HG02973 (cell line): ENCODE data around the gene GRIK5.
"Not testable (repeated sequence)": the region's sequence is repeated elsewhere in the genome, so short reads cannot be mapped to it uniquely, and the experiment has no call there.

ENCODE experiments used
- ATAC-seq: cut with Tn5 transposase; IDR thresholded peaks from one replicate; pipeline ENCODE4 v1.9.1; 2021; ENCODE audit warnings: moderate library complexity; ENCODE audit not compliant: unreplicated experiment

GRIK5 gene

DNA sequence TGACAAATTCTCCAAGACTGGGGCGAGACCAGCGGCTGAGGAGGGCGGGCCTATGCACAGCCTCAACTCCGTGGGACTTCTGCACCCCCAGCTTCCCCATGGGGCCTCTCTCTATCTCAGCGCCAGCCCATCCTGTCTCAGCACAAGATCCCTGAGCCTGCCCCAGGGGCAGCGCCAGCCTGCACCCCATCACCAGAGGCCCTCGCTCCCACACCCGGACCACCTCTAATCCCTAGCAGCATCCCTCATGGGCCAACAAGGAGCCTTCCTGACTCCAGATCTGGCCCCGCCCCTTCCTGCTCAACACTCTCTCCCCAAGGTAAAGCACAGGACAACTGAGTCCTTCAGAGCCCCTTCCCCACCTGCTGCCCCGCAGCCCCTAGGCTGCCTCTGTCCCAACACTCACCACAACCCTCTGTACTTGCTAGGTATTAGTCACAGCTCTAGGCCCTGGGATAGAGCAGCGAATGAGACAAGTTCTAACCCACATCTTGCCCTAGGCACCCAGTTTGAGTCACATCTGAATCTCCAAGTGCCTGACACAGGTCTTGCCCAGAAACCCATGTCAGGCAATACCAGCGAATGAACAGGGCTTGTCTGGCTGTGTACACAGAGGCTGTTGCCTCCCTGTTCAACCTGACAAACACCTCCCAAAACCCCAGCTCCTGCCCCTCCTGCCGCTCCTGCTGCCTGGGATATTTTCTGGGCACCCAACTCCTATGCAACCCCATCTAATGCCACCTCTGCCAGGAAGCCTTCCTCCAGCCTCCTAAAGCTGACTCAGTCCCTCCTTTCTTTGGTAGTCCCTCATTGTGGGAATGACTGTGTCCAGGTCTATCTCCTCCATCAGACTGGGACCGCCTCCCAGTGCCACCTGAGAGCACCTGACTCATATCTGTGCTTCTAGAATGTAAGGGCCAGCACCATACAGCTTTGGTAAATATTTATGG, 18.6 kb downstream of the GRIK5 start:
- no peak for ATAC-seq

DNA sequence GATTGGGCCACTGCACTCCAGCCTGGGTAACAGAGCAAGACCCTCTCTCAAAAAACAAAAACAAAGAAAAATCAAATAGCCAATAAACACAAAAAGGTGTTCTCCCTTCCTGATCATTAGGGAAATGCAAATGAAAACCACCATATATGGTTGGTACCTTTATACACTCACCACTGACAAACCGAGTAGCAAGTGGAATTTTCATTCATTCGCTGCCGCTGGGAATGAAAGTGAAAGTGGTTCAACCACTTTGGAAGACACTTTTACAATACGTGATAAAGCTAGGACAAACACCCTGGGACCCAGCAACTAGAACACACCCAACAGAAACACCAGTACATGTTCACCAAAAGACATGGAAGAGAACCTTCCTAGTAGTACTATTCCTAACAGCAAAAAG, 21.0 kb downstream of the GRIK5 start:
- ATAC-seq: no peak

DNA sequence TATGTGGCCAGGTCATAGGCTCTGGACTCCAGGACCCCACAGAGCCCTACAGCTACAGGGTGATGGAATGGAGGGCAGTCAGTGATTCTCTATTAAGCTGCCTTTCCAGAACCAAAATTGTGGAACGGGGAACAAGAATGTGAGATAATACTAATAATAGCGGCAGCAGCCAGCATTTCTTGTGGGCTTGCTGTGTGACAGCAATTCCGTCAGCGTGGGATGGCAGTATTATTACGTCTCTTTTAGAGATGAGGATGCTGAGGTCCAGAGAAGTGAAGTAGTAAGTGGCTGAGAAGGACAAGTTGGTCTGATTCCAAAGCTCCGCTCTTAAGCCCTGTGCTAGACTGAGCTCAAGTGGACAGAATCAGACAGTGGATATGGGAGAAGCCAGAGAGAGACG, 24.4 kb downstream of the GRIK5 start:
- no peak for ATAC-seq

DNA sequence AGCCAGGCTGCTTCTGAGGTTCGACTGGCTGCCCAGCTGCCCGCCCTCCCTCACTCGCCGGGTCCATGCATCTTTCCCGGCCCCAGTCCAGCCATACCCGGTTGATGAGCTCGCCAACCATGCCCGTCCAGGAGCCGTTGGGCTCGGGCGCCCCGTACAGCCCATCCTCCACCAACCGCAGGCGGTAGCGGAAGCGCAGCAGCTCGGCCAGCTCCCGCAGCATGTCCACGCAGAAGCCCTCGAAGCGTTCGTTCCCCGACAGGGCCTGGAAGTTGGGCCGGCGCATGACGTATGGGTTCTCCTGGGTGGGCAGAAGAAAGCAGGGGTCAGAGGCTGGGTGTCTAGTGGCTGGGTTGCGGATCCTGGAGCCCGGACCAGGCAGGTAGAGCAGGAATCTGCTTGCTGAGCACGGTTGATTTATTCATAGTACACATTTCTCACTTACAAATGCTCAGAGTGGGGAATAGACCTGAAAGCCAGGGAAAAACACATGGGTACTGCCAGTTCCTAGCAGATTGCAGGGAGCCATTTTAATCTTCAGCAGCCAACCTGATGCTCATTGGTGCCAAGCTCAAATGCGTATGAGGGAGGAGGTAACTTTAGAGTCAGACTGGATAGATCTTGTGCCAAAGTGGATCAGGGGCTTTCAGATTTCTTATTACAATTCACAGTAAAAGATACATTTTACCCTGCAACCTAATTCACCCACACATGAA, 27.4 kb downstream of the GRIK5 start:
- ATAC-seq: no peak

DNA sequence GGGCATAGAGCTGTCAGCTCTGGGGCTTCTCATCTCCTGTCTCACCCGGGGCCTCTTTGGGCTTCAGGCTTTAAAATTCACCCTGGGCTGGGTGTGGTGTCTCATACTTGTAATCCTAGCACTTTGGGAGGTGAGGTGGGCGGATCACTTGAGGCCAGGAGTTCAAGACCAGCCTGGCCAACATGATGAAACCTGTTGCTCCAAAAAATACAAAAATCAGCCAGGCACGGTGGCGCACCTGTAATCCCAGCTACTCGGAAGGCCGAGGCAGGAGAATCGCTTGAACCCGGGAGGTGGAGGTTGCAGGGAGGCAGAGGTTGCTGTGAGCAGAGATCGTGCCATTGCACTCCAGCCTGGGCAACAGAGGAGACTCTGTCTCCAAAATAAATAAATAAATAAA, 29.5 kb downstream of the GRIK5 start:
- not testable (repeated sequence) for ATAC-seq

DNA sequence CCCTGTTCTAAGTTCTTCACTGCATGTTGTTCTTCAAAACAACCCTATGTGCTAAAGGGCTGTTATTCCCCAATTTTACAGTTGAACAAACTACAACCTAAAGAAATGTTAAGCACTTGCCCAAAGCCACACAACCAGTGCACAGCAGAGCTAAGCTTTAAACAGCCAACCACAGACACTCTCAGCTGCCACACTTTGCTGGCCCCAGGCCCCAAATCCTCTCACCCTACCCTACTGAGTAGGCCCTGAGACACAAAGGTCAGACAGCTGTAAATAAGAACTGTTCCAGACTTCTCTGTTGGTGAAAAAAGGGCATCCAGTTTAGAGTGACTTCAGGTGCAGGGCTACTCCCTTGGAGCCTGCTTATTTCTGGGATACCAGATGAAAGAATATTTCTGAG, 30.0 kb downstream of the GRIK5 start:
- ATAC-seq: no peak

DNA sequence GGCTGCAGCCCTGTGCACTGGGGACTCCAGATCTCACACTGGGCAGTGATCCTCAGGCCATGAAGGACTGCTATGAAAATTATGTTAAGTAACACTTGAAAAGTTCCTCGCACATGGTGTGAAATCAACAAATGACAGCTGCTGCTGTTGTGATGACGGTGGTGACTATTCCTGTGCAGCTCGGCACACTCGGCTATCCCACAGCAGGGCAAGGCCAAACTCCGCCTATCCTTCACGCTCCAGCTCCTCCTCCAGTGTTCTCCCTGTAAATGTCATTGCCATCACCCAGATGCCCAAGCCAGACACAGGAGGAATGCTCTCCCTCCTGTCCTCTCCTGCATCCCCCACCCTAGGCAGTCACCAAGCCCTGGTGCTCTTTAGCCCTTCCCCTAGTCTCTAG, 31.3 kb downstream of the GRIK5 start:
- no peak for ATAC-seq

DNA sequence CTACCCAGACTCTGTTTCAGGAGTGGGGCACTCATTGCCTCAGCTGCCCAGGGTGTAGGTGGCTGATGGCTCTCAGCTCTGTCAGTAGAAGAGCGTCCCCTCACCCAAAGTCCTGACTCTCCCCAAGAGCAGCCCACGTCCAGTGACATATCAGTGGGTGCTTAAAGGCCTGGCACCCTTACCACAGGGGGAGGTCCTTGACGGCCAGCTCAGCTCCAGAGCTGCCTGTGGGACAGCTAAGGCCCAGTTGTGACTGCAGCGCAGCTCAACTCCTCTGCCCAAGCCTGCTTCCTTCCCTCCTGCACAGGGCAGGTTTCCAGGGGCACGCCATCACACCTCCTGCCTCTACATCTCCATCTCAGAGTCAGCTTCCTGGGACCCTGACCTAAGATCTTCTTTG, 32.4 kb downstream of the GRIK5 start:
- ATAC-seq: no peak

DNA sequence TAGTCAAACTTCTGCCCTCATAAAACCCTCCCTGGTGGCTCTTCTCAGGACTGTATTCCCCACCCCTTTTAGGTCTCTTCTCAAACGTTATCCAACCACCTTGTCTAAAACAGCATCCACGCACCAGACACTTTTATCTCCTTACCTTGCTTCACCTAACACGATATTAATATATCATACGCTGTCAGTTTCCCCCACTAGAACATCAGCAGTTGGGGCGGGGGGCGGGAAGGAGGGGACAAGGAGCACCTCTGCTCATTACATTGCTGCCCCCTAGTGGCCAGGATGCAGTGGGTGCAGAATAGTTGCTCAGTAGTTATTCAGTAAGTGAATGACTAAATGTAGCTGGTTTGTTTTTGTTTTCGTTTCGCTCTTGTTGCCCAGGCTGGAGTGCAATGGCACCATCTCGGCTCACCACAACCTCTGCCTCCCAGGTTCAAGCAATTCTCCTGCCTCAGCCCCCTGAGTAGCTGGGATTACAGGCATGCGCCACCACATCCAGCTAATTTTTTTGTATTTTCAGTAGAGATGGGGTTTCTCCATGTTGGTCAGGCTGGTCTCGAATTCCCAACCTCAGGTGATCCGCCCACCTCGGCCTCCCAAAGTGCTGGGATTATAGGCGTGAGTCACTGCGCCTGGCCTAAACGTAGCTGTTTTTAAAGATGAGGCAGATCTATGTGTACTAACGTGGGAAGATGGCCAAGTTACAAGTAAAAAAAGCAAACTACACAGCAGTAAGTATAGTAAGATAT, 35.2 kb downstream of the GRIK5 start:
- not testable (repeated sequence) for ATAC-seq

DNA sequence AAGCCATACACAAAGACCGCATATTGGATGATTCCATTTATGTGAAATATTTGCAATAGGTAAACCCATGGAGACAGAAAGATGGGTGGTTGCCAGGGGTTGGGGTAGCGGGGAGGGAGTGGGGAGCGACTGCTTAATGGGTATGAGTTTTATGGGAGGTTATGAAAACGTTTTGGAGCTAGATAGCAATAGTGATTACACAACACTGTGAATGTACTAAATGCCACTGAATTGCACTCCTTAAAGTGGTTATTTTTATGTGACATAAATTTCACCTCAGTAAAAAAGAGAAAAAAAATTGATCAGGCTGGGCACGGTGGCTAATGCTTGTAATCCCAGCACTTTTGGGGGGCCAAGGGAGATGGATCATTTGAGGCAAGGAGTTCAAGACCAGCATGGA, 36.6 kb downstream of the GRIK5 start:
- ATAC-seq: no peak

DNA sequence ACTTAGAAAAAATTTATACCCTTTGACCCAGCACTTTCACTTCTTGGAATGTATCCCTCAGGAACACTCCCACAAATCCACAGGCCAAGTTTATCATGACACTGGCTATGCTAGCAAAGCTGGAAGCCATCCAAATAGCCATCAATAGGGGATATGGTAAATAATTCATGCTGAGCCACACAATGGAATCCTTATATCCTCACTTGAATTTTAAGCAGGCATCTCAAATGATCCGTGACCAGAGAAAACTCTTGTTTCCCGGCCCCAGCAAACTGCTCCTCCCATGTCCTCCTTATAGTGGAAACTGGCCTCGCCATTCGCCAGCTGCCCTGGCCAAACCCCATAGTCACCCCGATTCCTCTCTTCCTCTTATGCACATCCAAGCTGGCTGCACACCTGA, 37.6 kb downstream of the GRIK5 start:
- no peak for ATAC-seq

DNA sequence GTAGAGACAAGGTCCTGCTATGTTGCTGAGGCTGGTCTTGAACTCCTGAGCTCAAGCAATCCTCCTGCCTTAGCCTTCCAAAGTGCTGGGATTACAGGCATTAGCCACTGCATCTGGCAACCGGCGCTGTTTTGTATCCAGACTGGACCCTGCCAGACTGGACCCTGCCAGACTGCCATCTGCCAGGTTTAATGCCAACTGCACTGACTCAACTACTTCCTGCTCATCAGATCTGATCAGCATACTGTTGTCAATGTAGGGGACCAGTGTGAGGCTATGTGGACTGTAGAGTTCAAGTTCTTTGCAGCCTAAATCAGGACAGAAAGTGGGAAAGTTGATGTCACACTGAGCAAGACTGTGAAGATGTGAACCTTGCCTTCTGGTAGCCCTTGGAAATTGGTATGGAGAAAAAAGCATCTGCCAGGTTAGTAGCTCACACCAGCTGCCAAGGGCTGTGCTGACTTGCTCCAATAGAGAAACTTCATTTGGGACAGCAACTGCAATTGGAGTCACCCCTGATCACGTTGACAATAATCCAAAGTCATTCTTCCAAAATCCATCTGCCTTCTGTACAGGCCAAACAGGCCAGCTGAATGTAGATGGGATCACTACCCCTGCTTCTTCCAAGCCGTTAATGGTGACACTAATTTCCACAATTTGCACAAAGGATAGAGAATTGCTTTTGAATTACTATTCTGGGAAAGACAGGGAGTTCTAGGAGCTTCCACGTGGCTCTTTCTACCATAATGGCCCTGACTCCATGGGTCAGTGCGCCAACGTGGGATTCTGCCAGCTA, 39.2 kb downstream of the GRIK5 start:
- ATAC-seq: no peak

DNA sequence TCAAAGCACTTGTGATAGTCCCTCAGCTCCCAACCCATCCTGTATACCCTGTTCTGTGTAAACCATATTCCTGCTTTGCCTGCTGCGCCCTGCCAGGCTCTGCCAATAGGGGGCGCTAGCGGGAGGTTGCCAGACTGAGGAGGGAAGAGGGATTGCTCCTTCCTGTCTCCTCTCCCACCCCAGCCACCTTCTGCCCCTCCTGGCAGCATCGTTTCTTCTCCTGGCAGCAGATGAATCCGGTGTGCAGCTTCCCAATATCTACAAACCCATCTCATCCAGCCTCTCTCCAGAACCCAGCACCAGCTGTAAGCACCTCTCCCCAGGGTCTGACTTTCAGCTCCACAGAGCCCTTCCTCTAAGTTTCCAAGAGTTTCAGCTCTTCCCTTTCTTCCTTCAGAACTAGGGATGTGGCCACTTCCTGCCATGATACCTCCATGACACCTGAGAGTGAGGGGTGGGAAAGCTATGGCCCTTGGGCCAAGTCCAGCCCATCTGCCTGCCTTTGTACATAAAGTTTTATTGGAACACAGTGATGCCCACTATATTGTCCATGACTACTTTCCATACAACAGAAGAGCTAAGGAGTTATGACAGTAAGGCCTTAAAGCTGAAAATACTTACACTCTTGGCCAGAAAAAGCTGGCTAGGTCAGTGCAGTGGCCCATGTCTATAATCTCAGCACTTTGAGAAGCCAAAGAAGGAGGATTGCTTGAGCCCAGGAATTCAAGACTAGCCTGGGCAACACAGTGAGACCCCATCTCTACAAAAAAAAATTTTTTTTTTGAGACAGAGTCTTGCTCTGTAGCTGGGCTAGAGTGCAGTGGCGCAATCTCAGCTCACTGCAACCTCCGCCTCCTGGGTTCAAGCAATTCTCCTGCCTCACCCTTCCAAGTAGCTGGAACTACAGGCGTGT, 41.4 kb downstream of the GRIK5 start:
- no peak for ATAC-seq

DNA sequence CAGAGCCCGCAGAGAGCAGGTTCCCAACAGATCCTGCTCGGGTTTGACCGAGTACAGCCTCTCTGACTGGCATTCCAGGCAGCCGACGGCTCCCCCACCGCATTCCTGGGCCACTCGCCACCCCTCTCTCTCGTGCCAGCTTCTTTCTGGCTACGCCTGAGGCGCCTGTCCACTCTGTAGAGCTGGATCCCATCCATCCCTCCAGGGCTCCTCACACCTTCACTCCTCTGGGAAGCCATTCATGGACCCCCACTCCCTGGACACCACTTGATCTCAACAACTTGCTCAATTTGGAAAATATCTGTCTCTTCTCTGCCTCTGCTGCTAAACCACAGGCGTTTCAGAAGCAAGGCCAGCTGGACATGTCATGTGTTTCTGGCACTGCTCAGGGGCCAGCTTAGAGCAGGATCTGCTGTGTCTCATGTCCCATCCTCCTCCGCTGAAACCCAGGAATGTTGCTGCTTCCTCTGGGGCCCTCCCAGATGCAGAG, 45.3 kb downstream of the GRIK5 start:
- no peak for ATAC-seq

DNA sequence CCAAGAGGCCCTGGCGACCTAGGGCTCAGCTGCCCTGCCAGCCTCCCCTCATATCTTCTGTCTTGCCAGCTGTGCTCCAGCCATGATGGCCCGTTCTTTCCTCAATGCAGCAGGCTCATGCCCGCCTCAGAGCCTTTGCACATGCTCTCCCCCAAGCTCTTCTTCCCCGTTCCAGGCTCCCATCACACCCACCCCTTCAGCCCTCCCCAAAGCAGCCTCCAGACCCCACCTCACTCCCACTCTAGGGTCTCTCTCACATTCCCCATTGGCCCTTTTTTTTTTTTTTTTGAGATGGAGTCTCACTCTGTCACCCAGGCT, 46.1 kb downstream of the GRIK5 start:
- ATAC-seq: no peak

DNA sequence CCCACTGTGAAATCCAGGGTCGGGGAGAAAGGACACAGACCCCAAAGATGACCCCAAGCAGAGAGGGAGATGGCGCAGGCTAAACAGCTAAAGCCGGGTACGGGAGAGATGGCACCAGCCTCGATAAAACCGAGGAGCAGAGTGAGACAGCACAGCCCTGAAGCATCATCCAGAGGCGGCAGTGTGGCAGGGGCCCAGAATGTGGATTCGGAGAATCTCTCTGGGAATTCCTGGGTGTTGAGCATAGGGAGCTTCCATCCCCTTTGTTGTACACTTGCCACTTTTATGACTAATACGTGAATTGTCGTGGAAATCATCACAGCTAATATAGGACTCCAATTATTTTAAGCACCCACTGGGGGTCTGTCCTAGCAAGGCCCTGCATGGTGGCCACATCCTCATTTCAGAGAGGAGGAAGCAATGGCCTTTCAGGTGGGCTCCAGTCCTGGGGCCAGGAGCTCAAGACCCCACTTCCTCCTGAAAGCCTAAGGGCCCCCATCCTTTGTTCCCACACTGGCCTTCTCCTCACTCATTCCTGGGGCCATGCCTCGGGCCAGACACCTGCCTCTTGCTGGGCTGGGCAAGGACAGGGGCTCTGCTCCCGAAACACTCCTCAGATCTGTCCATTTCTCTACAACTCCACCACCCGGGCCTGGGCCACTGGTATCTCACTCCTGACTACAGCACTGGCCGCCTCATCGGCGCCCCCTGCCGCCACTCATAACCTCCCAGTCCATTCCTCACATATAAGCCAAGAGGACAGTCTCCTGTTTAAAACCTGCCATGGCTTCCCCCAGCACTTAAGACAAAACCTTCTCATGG, 46.7 kb downstream of the GRIK5 start:
- no peak for ATAC-seq

DNA sequence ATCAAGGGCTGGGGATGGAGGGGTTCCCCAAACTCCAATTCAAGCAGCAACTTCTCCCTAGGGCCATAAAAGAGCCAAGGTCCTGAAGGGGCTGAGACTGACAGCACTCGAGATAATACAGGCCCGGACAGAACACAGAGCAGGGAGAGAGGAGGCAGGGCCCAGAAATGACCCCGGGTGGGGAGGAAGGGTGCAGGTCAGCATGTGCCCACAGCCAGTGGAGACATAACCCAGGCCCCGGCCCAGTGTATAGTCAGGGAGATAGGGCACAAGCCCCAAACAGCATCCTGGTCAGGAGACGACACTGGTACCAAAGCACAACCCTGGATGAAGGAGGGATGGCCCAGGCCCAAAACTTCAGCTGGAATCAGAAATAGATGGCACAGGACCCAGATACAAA, 47.4 kb downstream of the GRIK5 start:
- ATAC-seq: no peak

DNA sequence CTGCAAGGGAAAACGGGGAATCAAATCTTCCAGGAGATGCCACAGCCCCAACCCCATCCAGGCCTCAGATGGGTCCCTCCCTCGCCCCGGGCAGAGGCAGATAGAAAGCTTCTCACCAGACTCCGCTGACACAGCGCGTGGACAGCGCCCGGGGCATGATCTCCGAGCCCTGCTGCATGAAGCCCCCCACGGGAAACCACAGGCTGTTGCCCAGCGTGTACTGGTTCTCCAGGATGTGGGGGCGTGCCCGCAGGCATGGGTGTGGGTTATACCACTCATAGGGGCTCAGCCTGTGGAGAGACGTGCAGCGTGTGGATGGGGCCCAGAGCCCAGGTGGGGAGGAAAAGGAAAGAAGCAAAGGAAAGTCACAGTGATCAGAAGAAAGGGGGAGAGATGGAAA, 48.8 kb downstream of the GRIK5 start:
- ATAC-seq: no peak
